HG03457 (cell line): Measurements from ENCODE around the gene LIN28A.
"Not testable (repeated sequence)": the region's sequence is repeated elsewhere in the genome, so short reads cannot be mapped to it uniquely, and the experiment has no call there.

Source experiments
- ATAC-seq: cut with Tn5 transposase; IDR thresholded peaks from one replicate; pipeline ENCODE4 v1.9.1; 2021; ENCODE audit warnings: moderate number of reproducible peaks; ENCODE audit not compliant: unreplicated experiment

LIN28A gene

DNA sequence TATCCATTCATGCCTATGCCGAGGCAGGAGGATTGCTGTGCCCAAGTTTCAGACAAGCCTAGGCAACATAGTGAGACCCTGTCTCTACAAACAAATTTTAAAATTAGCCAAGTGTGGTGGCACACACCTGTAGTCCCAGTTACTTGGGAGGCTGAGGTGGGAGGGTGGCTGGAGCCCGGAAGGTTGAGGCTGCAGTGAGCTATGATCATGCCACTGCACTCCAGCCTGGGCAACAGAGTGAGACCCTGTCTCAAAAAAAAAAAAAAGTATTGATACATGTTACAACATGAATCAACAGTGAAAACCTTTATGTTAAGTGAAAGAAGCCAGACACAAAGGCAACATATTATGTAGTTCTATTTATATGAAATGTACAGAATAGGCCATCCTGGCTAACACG is 25.6 kb upstream of the LIN28A start:
- not testable (repeated sequence) for ATAC-seq

DNA sequence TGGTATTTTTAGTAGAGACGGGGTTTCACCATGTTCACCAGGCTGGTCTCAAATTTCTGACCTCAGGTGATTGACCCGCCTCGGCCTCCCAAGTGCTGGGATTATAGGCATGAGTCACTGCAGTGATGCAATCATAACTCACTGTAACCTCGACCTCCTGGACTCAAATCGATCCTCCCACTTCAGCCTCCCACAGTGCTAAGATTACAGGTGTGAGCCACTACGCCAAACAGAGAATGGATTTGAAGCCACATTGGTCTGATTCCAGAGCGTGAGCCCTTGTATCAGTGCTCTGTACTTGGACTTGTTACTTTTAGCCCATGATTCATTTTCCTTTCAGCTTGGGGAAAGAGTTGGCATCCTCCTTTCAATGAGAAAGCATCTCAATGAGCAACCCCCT is 23.2 kb upstream of the LIN28A start:
- no peak for ATAC-seq

DNA sequence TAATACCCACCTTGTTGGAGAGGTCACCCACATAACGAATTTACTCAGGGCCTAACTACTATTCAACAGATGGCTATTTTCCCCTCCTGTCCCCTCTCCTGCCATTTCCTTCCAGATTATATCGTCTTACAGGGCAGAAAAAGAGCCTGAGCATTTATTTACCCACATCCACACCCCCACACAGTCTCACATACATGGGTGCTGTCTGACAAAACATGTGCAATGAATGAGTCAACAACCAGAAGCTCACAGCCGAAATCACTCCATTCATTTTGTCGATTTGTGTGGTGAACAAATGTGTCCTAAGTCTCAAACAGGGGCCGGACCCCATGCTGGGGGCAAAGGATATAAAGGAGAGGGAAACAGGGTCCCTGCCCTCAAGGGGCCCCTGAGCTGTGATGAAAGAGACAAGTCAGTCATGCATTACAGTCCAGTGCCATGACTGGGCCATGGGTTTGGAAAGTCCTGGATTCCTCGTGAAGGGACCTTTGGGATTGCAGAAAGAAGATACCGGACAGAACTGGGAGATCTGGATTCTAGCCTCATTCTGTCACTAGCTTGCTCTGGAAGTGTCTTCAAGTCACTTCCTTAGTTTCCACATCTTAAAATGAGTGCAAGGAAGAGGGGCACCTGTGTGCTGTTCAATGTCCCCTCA is 21.7 kb upstream of the LIN28A start:
- ATAC-seq: no peak

DNA sequence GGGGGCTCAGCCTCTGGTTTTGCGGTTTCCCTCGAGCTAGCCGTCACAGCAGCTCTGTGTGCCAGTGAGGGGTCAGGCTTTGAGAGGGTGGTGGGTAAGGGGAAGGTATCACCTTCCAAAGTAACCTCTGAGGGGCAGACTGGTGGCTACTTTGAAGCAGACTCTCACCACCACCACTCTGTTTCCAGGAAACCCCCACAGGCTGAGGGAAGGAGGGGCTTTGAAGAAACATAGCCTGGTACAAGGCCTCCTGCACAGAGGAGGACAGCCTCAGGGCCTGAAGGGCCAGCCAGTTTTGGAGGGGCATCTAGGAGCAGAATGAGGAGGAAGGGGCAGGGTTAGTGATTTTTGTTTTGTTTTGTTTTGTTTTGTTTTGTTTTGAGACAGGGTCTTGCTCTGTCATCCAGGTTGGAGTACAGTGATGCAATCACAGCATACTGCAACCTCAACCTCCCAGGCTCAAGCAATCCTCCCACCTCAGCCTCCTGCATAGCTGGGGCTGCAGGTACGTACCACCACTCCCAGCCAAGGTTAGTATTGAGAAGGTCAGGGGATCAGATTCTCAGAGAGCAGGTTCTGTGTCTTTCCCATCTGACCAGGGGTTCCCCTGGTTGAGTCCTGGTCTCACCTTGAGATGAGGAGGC is 20.9 kb upstream of the LIN28A start:
- no peak for ATAC-seq

DNA sequence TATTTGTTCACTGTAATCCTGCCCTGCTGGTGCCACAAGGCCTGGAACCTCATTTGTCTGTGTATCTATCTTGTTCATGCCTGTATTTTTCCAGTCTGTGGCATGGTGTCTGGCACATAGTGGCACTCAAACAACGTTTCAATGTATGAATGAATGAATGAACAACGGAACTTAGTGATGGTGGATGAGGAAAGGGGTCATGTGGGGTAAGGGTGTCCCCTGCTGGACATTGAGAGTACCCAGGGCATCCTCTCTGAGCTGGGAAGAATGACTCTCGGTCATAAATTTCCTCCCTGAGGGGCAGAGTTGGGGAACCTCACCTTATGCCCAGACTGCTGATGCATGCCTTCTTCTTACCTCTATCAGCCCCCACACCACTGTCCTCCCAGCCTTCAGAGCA is 19.2 kb upstream of the LIN28A start:
- no peak for ATAC-seq

DNA sequence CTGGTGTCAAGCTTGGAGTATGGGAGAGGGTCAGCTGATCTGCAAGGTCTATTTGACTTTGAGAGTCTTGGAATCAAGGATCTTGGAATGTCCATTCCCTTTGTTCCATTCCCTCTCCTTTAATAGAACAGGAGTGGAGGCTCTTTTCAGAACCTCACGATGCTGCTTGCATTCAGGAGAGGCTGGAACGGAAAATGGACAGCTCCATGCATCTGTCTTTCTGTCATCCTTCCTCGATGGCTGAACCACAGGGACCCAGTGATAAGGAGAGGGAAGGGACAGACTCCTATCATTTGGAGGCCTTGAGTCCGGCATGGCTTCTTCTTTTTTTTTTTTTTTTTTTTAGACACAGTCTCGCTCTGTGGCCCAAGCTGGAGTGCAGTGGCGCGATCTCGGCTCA is 14.9 kb upstream of the LIN28A start:
- ATAC-seq: no peak

DNA sequence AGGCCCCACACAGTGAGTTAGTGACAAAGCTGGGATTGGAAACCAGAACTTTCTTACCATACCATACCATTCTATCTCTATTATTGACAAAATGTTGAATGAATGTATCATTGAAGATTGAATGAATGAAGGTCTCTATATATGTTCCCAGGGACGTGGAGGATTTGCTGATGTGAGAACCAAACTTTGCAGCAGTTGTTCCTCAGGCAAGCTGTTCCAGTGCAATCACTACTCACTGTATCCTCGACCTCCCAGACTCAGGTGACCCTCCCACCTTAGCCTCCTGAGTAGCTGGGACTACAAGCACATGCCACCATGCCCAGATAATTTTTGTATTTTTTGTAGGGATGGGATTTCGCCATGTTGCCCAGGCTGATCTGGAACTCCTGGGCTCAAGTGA is 11.6 kb upstream of the LIN28A start:
- no peak for ATAC-seq

DNA sequence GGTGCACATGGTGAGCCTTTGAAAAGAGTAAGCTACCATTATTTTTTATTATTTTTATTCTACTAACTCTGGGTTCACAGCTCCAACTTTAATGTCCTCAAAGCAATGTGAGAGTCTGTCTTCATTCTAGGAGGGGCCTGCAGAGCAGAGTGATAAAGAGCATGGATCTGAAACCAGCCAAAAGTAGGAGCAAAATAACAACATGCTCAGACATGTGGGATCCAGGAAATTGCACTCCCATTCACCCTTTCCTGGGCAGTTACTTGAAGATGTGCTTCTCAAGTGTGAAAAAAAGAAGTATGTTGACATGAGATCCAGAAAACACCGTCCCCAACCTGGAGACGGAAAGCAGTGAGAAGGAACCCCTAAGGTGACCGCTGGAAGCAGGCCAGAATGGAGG is 8.7 kb upstream of the LIN28A start:
- ATAC-seq: no peak

DNA sequence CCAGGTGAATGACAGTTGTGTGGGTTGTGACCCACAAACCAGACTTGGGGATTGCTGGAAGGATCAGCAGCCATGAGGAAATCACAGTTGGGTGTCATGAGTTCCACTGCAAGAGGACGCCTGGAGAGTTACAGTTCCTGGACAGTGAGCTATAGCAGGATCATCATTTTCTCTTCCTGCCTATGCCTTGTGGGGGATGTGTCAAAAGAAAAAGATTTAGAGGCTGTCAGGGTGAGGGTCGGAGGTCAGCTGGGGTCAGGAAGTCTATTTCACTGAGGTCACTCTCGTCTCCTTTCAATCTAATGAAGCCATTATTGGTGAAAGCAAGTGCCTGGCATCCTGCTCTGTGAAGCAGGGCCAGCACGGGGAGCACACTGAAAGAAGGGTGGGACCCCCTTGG is 7.0 kb upstream of the LIN28A start:
- no peak for ATAC-seq

DNA sequence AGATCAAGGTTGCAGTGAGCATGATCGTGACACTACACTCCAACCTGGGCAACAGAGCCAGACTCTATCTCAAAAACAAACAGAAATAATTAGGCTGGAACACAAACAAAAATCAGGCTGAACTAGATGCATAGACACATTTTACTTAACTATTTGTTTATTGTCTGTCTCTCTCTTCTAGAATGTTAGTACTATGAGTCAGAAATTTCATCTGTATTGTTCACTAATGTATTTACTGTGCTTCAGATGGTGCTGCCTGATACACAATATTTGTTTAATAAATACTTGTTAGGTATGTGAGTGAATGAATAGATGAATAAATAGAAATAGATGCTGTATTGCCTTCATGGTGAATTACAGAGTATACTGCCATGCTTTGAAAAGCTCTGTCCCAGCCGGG is 6.0 kb upstream of the LIN28A start:
- ATAC-seq: no peak

DNA sequence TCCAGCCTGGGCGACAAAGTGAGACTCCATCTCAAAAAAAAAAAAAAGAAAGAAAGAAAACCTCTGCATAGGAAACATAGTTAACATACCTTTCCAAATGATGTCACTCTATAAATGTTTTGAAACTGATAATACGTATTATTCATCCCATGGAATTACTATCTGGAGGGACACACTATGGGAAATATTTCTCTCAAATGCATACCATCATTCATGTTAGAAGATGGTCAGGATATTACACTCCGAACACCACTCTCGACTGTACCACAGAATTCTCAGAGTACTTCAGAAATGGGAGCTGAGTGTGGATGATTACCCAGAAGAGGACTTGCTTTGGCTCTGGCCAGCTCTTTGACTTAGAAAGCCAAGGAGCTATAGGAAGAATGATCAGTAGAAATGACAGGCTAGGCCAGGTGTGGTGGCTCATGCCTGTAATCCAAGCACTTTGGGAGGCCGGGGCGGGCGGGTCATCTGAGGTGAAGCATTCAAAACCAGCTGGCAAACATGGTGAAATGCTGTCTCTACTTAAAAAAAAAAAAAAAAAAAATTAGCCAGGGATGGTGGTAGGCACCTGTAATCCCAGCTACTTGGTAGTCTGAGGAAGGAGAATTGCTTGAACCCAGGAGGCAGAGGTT is 5.2 kb upstream of the LIN28A start:
- ATAC-seq: no peak

DNA sequence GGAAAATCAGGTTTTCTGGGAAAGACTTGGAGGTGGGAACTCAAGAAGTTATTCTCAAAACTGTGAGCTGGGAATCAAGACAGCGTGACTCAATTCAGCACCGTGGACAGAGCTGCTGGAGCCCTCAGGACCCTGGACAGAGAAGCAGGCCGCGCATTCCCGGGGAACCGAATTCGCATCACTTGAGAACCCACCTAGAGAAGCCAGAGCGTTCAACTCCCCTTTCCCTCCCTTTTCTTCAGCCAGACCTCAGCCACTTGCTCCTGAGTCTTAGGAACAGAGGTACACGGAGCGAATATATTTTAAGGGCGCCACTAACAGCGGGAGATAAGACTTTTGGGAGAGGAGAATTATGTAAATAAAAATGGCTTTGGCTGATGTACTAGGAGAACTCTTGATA is 2.0 kb upstream of the LIN28A start:
- ATAC-seq: no peak

DNA sequence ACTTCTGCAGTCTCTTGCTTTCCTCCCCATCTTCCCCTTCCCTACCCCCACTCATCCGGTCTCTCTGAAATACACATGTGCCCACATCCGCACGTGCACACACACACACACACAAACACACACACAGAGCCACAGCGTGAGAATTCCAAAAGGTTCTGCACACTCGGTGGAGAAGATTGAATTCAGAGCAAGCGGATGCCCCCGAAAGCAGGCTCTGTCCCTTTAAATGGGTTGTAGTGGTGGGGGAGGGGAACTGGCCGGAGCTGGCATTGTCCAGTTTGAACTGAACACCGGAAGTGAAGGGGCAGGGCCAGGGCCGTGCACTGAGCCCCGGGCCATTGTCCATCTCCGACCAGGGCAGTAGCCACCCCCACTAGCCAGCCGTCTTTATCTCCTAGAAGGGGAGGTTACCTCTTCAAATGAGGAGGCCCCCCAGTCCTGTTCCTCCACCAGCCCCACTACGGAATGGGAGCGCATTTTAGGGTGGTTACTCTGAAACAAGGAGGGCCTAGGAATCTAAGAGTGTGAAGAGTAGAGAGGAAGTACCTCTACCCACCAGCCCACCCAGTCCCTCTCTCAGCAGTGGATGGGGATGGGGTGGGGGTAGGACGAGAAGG is 1.3 kb upstream of the LIN28A start:
- no peak for ATAC-seq

DNA sequence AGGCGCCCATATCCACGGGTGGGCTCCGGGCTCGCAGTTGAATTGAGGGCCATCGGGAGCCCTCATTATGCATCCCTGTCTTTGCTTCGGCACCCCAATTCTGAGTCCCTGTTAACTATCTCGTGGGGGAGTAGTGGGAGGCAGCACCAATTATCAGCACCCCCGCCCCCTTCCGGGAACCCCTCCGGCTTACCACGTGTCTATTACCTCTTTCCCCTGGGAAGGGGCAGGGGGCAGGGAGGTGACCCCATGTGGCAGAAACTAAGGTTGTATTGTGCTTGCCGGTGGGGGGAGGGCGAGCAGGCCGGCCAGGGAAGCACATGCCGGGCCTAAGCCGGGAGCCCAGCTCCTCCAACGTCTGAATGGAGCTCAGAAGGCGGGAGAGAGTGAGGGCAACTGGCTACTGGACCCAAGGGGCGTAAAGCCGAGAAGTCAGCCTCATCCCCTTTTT is 1.0 kb downstream of the LIN28A start:
- ATAC-seq: no peak

DNA sequence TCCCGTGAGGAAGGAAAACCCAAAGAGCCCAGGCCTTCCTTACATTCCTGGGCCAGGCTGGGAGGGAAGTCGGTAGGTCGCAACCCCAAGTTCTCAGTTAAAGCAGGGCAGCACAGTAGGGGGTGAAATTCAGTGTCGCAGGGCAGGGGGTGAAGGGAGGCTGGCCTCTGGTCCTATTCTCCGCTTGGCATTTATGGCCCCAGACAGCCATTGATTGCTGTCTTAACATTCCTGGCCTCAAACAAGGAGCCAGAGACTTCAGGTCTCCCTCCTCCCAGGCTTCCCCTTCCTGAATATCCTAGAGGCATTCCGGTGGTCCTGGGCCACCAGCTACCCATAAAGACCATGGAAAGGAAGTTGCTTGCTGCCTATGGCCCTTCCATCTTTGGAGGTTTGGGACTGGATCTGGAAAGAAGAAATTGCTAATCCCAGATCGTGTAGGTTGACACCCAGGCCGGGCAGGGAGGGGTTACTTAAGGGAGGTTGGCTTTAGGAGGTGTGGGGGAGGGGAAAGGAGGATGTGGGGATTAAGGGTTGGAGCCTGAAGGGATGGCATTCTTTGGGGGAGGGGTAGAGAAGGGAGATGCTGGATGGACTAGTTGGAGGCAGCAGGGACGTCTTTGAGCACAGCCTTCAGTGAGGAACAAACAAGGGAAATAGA is 1.7 kb downstream of the LIN28A start:
- no peak for ATAC-seq

DNA sequence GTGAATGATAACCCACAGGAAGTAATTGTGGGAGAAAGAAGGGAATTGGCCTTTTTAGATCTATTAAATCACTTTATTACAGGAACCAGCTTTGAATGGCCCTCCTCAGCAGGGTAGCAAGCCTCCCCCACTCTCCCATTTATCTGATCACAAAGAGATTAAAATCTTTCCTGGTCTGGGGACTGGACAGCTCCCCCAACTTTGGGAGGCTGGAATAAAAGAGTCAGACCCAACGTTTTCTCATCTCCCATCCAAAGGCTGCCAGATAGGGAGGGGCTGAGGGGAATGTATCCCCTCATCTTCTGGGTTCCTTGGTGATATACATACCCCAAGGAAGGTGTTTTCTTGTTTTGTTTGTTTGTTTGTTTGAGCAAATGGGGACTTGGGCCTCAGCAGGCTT is 2.4 kb downstream of the LIN28A start:
- ATAC-seq: no peak

DNA sequence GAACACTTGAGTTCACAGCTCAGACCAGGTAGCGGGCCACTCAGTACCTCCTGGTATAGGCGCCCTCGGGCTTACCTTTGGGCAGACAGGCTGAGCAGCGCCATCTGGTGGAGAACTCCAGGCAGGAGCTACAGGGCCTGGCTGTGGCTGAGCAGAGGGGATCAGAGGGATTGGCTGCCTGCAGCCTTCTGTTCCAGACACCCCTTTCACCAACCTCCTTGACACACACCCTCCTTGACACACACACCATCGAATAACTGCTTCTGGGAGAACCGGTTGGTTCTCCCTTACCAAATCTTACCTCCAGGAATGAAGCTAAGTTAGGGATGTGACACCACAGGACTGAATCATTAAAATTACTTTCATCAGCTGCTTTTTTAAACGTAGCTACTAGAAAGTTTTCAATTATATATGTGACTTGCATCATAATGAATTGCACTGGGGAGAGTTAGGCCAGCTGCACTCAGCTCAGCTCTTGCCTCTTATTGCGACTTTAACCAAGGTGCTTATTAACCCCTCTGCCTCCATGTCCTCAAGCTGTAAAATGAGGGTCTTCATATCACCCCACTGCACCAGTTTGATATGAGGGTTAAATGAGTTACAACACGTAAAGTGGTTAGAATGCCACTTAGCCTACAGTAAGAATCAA is 6.6 kb downstream of the LIN28A start:
- no peak for ATAC-seq

DNA sequence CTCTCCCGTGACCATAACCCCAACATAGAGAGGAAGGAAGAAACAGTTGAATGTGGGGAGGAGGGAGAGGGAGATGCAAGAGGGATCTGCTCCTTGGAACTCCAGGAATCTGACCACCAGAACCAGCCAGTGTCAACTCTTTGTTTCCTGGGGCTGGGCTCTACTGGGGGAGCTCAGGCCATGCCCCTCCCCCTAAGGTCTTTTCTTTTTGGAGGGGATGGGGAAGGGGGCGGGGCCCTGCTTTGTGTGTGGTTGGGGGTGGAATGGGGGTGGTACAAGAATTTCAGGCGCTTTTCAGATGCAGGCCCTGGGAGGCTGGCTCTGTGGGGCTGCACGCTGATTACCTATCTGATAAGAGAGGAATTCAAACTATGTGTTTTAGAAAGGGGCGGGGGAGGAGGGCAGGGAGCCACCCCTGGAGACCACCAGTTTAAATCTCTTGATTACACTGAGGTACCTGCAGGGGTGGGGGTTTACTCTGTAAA is 8.3 kb downstream of the LIN28A start:
- no peak for ATAC-seq

DNA sequence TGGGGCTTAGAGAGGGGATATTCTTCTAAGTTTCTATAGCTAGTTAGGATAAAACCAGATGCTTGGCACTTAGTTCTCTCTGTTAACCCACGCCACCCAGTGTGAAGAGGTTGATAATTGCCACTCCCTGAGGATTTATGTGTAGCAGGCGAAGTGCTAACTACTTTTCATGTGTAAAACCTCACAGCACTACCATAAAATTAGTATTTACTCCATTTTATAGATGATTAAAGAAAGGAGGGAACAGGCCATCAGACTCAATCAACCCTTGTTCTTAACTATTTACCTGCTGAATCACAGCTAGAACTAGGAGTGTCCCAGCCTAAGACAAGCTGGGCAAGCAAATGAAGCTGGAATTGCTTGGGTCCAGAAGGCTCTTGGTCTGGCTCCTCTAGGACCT is 8.9 kb downstream of the LIN28A start:
- no peak for ATAC-seq

DNA sequence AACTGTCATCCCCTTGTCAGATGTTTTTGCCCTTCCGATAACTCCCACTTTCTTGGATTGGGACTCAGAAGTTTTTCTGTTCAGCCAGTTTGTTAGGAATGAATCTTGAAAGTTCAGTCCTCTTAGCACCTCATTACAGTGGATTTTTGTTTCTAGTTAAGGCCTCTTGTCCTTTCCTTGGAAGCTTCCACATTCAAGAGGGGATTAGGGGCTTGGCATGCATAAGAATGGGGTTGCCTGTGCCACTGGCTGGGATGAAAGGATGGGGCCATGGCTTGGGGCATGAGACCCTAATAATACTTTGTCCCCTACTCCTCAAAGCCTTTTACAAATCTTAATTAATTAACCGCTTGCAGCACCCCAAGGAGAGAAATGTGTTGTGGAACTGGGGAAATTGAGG is 19.1 kb downstream of the LIN28A start:
- no peak for ATAC-seq
